NCI-H146 treated with DMSO at 0.1 percent for 48 hours (cell line): ENCODE measurements around the gene IFITM10.

Source experiments
- DNase-seq: peaks from one replicate; lab custom pipeline; 2025; ENCODE audit not compliant: unreplicated experiment; lab: John Stamatoyannopoulos, UW

Gene IFITM10

GRCh38 chr11:1742371-1742770, 8.0 kb downstream of the IFITM10 start:
- DNase-seq = no peak

DNA sequence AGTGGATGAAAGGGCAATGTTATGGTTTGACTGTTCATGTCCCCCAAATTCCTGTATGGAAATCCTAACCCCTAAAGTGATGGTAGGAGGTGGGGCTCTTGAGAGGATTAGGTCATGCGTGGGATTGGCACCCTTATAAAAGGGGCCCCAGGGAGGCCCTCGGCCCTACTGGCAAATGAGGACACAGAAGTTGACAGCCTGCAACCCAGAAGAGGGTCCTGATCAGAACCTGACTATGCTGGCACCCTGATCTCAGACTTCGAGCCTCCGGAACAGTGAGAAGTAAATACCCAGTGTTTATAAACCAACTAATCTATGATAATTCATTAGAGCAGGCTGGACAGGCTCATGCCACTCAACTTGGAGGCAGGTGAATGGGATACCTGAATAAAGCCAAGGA, 8.7 kb downstream of the IFITM10 start:
- DNase-seq = no peak

GRCh38 chr11:1740786-1741530, 9.4 kb downstream of the IFITM10 start:
- no peak for DNase-seq

DNA sequence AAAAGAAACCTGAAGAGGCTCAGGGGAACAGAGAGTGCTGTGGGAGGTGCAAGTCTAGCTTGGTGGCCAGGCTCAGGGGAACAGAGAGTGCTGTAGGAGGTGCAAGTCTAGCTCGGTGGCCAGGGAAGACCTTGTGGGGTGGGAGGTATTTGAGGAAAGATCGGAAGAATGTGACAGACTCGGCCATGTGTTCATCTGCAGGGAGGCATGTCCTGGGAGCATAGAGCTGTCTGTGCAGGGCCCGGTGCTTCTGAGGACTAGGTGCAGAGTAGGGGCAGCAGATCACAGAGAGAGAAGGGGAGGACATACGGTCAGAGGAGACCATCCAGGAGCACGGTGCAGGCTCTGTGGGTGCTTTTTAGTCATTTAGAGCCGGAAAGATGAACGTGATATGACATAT, 10.8 kb downstream of the IFITM10 start:
- no peak for DNase-seq

DNA sequence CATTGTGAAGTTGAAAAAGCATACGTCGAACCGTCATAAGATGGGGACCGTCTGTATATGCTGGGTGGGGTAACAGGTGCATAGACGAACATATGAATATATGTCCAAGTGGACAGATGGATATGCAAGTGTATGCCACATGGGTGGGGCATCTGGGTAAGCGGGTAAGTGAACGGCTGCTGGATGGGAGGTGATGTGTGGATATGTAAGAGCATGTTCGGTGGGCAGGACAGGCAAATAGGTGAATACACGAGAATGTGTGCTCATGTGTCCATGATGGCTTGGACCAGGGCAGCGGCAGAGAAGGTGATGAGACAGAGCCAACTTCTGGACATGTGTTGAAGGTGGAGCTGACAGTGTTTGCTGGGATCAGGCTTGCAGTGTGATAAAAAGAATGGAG, 12.0 kb downstream of the IFITM10 start:
- DNase-seq = no peak

DNA sequence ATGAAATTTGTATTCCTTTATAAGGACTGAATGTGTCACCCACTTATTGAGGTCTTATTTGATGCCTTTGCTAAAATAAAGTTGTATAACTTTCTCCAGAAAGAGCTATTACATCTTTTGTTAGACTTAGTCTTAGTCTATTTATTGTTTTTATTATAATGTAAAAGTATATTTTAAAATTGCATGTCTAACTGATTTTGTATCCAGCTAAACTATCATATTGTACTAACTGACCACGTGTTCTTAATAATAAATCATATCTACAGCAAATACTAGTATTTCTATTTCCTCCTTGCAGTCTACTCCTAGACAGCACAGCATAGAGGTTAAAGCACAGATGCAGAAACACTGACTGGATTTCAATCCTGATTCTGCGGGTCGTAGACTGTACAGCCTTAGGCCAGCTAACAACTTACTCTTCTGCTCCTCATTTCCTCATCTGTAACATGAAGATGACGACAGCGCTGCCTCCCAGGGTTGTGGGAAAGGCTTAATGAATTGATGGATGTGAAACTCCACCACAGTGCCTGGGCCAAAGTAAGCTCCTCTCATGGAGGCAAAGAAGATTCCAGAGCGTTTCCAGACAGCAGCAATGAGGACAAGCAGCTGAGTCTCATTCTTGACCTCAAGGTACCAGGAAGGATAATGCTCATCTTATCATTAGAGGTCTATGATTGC, 13.2 kb downstream of the IFITM10 start:
- DNase-seq = no peak

DNA sequence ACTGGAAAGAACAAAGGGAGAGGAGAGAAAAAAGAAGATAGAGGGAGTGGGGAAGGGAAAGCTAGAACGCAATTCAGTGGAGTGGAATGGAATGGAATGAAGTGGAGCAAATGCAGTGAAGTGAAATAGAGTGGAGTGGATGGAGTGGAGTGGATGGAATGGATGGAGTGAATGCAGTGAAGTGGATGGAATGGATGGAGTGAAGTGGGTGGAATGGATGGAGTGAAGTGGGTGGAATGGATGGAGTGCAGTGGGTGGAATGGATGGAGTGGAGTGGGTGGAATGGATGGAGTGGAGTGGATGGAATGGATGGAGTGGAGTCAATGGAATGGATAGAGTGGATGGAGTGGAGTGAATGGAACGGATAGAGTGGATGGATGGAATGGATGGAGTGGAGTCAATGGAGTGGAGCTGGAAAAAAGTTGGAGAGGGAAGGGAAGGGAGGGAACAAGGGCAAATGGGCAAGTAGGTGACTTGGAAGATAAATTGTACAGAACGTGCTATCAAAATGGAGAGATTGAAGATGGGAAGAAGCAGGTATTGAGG, 13.9 kb downstream of the IFITM10 start:
- DNase-seq = no peak

- DNase-seq = no peak
Measured at GRCh38 chr11:1735271-1735670, 15.1 kb downstream of the IFITM10 start.

DNA sequence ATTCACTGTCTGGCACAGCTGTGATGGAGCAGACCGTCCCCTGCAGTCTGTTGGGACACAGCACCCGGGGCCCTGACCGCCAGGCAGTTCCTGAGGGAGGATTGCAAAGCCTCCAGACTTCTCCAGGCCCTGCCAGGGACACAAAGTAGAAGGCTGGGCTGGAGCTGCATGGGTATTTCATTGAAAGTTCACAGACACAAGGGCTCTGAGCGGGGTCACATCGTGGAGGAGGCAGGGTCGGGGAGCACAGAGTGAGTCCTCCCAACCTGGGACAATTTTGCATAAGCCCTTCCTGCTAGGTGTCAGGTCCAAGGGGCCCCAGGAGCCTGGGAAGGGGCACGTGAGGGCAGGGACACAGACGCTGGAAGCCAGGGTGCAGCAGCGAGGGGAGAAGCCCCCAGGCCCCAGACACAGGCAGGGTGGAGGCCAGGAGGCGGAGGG, 15.7 kb downstream of the IFITM10 start:
- DNase-seq = no peak

- DNase-seq = no peak
Measured at GRCh38 chr11:1733716-1734640, 16.4 kb downstream of the IFITM10 start.

DNA sequence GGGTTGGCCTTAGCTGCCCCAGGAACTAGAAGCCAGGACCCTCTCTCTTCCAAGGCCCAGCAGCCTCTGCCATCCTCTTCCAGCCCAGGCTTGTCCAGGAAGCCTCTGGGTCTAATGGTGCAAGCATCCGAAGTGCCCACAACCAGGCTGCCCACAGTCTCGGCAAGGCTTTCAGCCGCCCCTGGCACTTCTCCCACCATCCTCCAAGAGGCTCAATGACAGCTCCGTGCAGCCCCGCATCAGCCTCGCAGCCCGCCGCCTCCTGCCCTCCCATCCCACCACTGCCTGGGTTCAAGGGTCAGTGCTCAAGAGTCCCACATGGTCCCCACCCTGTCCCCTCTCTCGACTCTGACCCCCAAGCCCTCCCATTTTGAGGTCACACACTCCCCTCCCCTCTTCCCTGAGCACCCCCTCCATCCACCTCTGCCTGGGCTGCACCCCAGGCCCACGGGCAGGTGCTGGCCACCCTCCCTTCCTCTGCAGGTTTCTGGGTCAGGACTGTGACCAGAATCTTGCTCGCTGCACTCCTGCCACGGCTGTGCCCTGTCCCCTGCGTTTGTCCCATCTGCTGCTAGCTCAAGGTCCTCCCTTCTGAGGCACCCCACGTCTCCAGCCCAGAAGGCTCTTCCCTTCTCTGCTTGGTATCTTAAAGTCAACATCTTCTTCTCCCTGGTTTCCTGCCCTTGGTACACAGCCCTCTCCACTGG, 17.2 kb downstream of the IFITM10 start:
- DNase-seq = no peak

DNA sequence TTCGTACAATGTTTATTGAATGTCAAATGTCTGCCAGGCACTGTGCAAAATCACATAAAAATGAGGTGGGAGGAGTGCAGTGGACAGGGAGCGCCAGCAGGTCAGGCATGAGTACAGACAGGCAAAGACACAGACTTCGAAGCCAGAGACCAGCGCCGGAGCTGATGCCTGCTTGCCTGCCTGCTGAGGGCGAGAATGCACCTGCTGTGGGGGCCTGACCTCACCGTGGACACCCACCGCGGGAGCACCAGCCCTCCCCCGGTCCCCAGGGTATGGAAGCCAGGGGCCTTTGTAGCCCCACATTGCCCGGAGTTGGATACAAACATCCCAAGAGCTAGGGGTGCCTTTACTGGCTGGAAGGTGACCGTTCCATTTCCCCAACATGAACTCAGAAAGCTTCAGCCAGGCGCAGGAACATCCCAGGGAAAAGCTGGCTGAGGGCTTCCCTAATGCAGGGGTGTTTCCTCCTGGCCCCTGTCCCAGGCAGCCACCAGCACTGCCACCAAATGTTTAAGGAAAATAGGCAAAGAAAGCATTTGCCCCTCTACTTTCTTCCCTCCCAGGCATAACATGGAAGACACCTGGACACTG, 17.9 kb downstream of the IFITM10 start:
- no peak for DNase-seq

- DNase-seq = no peak
Measured at GRCh38 chr11:1731451-1732059, 18.8 kb downstream of the IFITM10 start.

GRCh38 chr11:1730059-1730629, 20.3 kb downstream of the IFITM10 start:
- no peak for DNase-seq

- DNase-seq = no peak
Measured at GRCh38 chr11:1729692-1730011, 20.7 kb downstream of the IFITM10 start.

- no peak for DNase-seq
Measured at GRCh38 chr11:1728931-1729691, 21.3 kb downstream of the IFITM10 start.

GRCh38 chr11:1728301-1728700, 22.1 kb downstream of the IFITM10 start:
- no peak for DNase-seq

DNA sequence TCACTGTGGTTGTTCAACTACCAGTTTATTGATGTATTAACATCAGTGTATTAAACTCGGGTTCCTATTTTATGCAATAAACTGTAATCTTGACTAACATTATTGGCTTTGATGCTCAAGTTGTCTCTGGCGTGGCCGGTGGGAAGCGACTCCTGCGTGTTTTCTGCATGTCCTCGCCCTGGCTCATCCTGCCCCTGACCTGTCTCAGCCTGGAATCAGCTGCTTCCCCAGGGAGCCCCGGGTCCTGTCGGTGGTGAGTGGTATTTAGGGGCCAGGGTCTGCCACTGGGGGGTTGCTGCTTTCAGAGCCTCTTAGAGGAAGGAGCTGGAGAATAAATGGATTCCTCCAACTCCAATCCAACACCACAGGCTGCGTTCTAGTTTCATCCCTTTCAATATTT, 22.5 kb downstream of the IFITM10 start:
- DNase-seq = no peak

DNA sequence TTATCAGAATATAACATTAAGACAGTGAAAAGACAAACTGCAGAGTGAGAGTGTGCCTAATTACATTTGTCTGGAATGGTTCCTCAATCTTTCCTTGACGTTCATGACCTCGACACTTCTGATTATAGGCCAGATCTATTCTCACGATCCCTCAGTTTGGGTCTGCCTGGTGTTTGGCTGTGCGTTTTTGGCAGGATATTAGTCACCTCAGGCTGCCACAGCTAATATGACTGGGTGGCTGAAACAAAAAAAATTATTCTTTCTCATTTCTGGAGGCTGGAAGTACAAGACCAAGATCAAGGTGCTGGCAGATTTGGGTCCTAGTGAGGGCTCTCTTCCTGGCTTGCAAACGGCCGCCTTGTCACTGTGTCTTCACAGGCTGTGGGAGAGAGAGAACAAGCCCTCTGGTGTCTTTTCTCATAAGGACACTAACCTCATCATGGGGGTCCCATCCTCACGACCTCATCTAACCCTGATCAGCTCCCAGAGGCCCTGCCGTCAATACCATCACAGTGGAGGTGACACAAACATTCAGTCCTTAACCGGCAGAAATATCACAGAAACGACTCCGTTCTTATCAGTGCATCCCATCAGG, 23.2 kb downstream of the IFITM10 start:
- no peak for DNase-seq
